Measurements from ENCODE around the gene MB. TPM values are rescaled to one million over a fixed set of nuclear protein-coding genes. Genes with fewer than 3 reads are reported as not detected.

Gene MB
- total RNA-seq, 1 donor from 2014 or later, result not detected

GRCh38 chr22:35618427-35619223, 1.5 kb upstream of the MB start:
- no peak for DNase-seq (ENCODE audit: low spot score in 2 of 2, unreplicated experiment in 2 of 2)
- Mint-ChIP-seq H3K27ac (no peak overlapping the region), H3K27me3 (ENCODE audit: low read depth) (no peaks in the 10 kb centered on the region)

GRCh38 chr22:35616043-35616442, 1.1 kb downstream of the MB start:
- no peaks in the 10 kb centered on the region for H3K36me3 Mint-ChIP-seq
- H3K27me3 Mint-ChIP-seq (ENCODE audit: low read depth), result no peaks in the 10 kb centered on the region
- H3K27ac Mint-ChIP-seq, result no peak overlapping the region
- no peaks in the 10 kb centered on the region for H3K9me3 Mint-ChIP-seq
- H3K4me3 Mint-ChIP-seq, result no peak overlapping the region
- TF ChIP-seq CTCF (IDR thresholded peaks at IDR 0.05; ENCODE audit: unreplicated experiment), result no peak
- DNase-seq (ENCODE audit: low spot score in 2 of 2, unreplicated experiment in 2 of 2), result no peak
- no peaks in the 10 kb centered on the region for H3K4me1 Mint-ChIP-seq

More at GRCh38 chr22:35618427-35619223, 1.5 kb upstream of the MB start:
- no peak for TF ChIP-seq CTCF (IDR thresholded peaks at IDR 0.05; ENCODE audit: unreplicated experiment)
- no peak overlapping the region for H3K4me3 Mint-ChIP-seq
- H3K4me1 Mint-ChIP-seq, result peaks cover 8% of the 10 kb centered on the region
- H3K9me3 Mint-ChIP-seq, result no peaks in the 10 kb centered on the region
- H3K36me3 Mint-ChIP-seq, result no peaks in the 10 kb centered on the region

- Mint-ChIP-seq H3K4me1 (no peaks in the 10 kb centered on the region), H3K27me3 (ENCODE audit: low read depth) (no peaks in the 10 kb centered on the region)
Observed at GRCh38 chr22:35615156-35615555, 2.0 kb downstream of the MB start.

GRCh38 chr22:35614404-35614803, 2.7 kb downstream of the MB start:
- Mint-ChIP-seq H3K4me3 (no peak overlapping the region), H3K36me3 (no peaks in the 10 kb centered on the region), H3K4me1 (no peaks in the 10 kb centered on the region), H3K27me3 (ENCODE audit: low read depth) (no peaks in the 10 kb centered on the region), H3K9me3 (no peaks in the 10 kb centered on the region), H3K27ac (no peak overlapping the region)
- no peak for TF ChIP-seq CTCF (IDR thresholded peaks at IDR 0.05; ENCODE audit: unreplicated experiment)
- DNase-seq (ENCODE audit: low spot score in 2 of 2, unreplicated experiment in 2 of 2), result no peak

More at GRCh38 chr22:35615156-35615555, 2.0 kb downstream of the MB start:
- no peak overlapping the region for H3K4me3 Mint-ChIP-seq
- H3K27ac Mint-ChIP-seq, result no peak overlapping the region
- no peak for DNase-seq (ENCODE audit: low spot score in 2 of 2, unreplicated experiment in 2 of 2)
- no peaks in the 10 kb centered on the region for H3K9me3 Mint-ChIP-seq
- H3K36me3 Mint-ChIP-seq, result no peaks in the 10 kb centered on the region
- no peak for TF ChIP-seq CTCF (IDR thresholded peaks at IDR 0.05; ENCODE audit: unreplicated experiment)

GRCh38 chr22:35612903-35613302, 4.2 kb downstream of the MB start:
- no peak for TF ChIP-seq CTCF (IDR thresholded peaks at IDR 0.05; ENCODE audit: unreplicated experiment)
- DNase-seq (ENCODE audit: low spot score in 2 of 2, unreplicated experiment in 2 of 2), result no peak
- no peak overlapping the region for H3K27ac Mint-ChIP-seq
- H3K4me1 Mint-ChIP-seq, result no peaks in the 10 kb centered on the region
- H3K4me3 Mint-ChIP-seq, result no peak overlapping the region
- H3K36me3 Mint-ChIP-seq, result no peaks in the 10 kb centered on the region
- H3K9me3 Mint-ChIP-seq, result no peaks in the 10 kb centered on the region
- no peaks in the 10 kb centered on the region for H3K27me3 Mint-ChIP-seq (ENCODE audit: low read depth)

All from mesothelial cell of epicardium (in vitro differentiated cells).